Trophoblast cell (in vitro differentiated cells and primary cell): ENCODE data around the gene CAMK2N2.
A peak's percentile ranks its signal among the peaks of the same experiment; 100 is the strongest.

Experiments used
- DNase-seq, 2 donors: peaks; one replicate each; pipeline ENCODE4 v3.0.0-alpha.2; 2016
- H2AFZ ChIP-seq: 2 replicates; pipeline ENCODE4 v1.6.1; 2013; ENCODE audit warnings: low read length, moderate library complexity, mild to moderate bottlenecking; ENCODE audit not compliant: insufficient read depth, poor library complexity
- H2AK5ac ChIP-seq: 2 replicates; pipeline ENCODE4 v1.6.1; 2013; ENCODE audit warnings: mild to moderate bottlenecking, low read length
- H2BK120ac ChIP-seq: 2 replicates; pipeline ENCODE4 v1.6.1; 2013; ENCODE audit warnings: low read length, mild to moderate bottlenecking, moderate library complexity; ENCODE audit not compliant: insufficient read depth, poor library complexity
- H2BK12ac ChIP-seq: 2 replicates; pipeline ENCODE4 v1.6.1; 2013; ENCODE audit warnings: mild to moderate bottlenecking, low read length, moderate library complexity
- H2BK5ac ChIP-seq: 2 replicates; pipeline ENCODE4 v1.6.1; 2013; ENCODE audit warnings: low read length, low read depth, moderate library complexity, mild to moderate bottlenecking; ENCODE audit not compliant: poor library complexity
- H3K14ac ChIP-seq: 2 replicates; pipeline ENCODE4 v1.6.1; 2013; ENCODE audit warnings: mild to moderate bottlenecking, low read length
- H3K18ac ChIP-seq: 2 replicates; pipeline ENCODE4 v1.6.1; 2013; ENCODE audit warnings: mild to moderate bottlenecking, low read length
- H3K23ac ChIP-seq: 2 replicates; pipeline ENCODE4 v1.6.1; 2013; ENCODE audit warnings: low read length
- H3K27ac ChIP-seq: 2 replicates; pipeline ENCODE4 v1.5.1; 2013; ENCODE audit warnings: low read depth, mild to moderate bottlenecking, inconsistent platforms, low read length, moderate library complexity
- H3K27me3 ChIP-seq: 2 replicates; pipeline ENCODE4 v1.6.1; 2013; ENCODE audit warnings: inconsistent platforms, mild to moderate bottlenecking, low read length, moderate library complexity; ENCODE audit not compliant: insufficient read depth
- H3K36me3 ChIP-seq, 2 experiments: 1 replicate in 1 of 2; 2 replicates in 1 of 2; pipeline ENCODE4 v1.6.1; 2013; ENCODE audit warnings: low read length in 2 of 2, mild to moderate bottlenecking in 2 of 2, moderate library complexity in 1 of 2; ENCODE audit not compliant: insufficient read depth in 2 of 2, control insufficient read depth in 1 of 2
- H3K4ac ChIP-seq: 2 replicates; pipeline ENCODE4 v1.6.1; 2013; ENCODE audit warnings: low read depth, mild to moderate bottlenecking, low read length, moderate library complexity
- H3K4me1 ChIP-seq, 2 experiments: 1 replicate in 1 of 2; 2 replicates in 1 of 2; pipeline ENCODE4 v1.6.1; 2013; ENCODE audit warnings: low read length in 2 of 2, mild to moderate bottlenecking in 2 of 2, moderate library complexity in 1 of 2; ENCODE audit not compliant: insufficient read depth in 2 of 2, control insufficient read depth in 1 of 2
- H3K4me2 ChIP-seq: 2 replicates; pipeline ENCODE4 v1.6.1; 2013; ENCODE audit warnings: inconsistent platforms, mild to moderate bottlenecking, low read length, moderate library complexity
- H3K4me3 ChIP-seq: 2 replicates; pipeline ENCODE4 v1.5.1; 2013; ENCODE audit warnings: mild to moderate bottlenecking, low read depth, low read length, inconsistent platforms
- H3K79me1 ChIP-seq: one replicate; pipeline ENCODE4 v1.6.1; 2013; ENCODE audit warnings: low read length
- H3K79me2 ChIP-seq: 2 replicates; pipeline ENCODE4 v1.6.1; 2013; ENCODE audit warnings: low read length, mild to moderate bottlenecking; ENCODE audit not compliant: control insufficient read depth, insufficient read depth, poor library complexity
- H3K9ac ChIP-seq: 2 replicates; pipeline ENCODE4 v1.6.1; 2013; ENCODE audit warnings: mild to moderate bottlenecking, low read length
- H3K9me3 ChIP-seq: 2 replicates; pipeline ENCODE4 v1.6.1; 2013; ENCODE audit warnings: low read depth, mild to moderate bottlenecking, control low read depth, inconsistent platforms, low read length; ENCODE audit not compliant: insufficient read depth
- H4K12ac ChIP-seq: 2 replicates; pipeline ENCODE4 v1.6.1; 2013; ENCODE audit warnings: low read depth, mild to moderate bottlenecking, low read length, moderate library complexity
- H4K8ac ChIP-seq: 2 replicates; pipeline ENCODE4 v1.6.1; 2013; ENCODE audit warnings: low read depth, mild to moderate bottlenecking, low read length, moderate library complexity
- H4K91ac ChIP-seq: one replicate; pipeline ENCODE4 v1.6.1; 2013; ENCODE audit warnings: low read depth, mild to moderate bottlenecking, low read length, moderate library complexity
- WGBS: extraction: QIAGEN DNeasy Blood & Tissue Kit; methylation state at CpG from one replicate; pipeline ENCODE4 v1.1.7; 2013; ENCODE audit warnings: missing lambda C conversion rate; ENCODE audit not compliant: insufficient read length, insufficient coverage; ENCODE audit errors: extremely low coverage; 5-methylcytosine and 5-hydroxymethylcytosine counted together

CAMK2N2 gene

DNA sequence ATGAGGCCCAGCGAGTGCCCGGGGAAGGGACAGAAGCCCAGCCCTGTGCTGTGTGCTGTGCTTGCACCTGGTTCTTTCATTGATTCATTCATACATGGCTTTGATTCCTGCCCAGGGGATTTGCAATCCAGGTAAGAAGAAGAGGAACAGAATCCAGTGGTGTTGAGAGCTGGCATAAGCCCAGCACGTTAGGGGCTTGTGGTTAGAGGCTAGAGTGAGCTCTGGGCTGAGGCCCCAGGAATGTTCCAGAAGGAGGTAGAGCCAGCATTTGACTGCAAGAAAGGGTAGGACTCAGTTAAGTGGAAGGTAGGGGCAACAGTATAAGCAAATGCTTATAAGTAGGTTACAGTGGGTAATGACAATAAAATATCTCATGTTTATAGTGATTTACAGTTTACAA is 29.7 kb downstream of the CAMK2N2 start:
- Histone ChIP-seq H3K4me3 (no peak overlapping the region), H4K12ac (no peak overlapping the region), H3K9ac (no peak overlapping the region), H4K8ac (no peak overlapping the region), H3K14ac (no peak overlapping the region), H4K91ac (no peak overlapping the region), H3K4ac (no peak overlapping the region), H3K79me1 (no peaks in the 10 kb centered on the region), H2AK5ac (no peak overlapping the region), H3K27me3 (peaks cover 51% of the 10 kb centered on the region), H3K27ac (no peak overlapping the region), H3K79me2 (no peaks in the 10 kb centered on the region), H3K4me2 (no peak overlapping the region), H2BK5ac (no peak overlapping the region), H3K4me1 (peaks cover 6% of the 10 kb centered on the region in 2 experiments), H3K23ac (no peak overlapping the region), H2AFZ (no peak overlapping the region), H3K36me3 (no peaks in the 10 kb centered on the region), H3K9me3 (peaks cover 2% of the 10 kb centered on the region), H2BK12ac (no peak overlapping the region), H2BK120ac (no peak overlapping the region), H3K18ac (no peak overlapping the region)
- no peak for DNase-seq
- WGBS = no CpG with 5 or more reads among the region's 3 CpGs

DNA sequence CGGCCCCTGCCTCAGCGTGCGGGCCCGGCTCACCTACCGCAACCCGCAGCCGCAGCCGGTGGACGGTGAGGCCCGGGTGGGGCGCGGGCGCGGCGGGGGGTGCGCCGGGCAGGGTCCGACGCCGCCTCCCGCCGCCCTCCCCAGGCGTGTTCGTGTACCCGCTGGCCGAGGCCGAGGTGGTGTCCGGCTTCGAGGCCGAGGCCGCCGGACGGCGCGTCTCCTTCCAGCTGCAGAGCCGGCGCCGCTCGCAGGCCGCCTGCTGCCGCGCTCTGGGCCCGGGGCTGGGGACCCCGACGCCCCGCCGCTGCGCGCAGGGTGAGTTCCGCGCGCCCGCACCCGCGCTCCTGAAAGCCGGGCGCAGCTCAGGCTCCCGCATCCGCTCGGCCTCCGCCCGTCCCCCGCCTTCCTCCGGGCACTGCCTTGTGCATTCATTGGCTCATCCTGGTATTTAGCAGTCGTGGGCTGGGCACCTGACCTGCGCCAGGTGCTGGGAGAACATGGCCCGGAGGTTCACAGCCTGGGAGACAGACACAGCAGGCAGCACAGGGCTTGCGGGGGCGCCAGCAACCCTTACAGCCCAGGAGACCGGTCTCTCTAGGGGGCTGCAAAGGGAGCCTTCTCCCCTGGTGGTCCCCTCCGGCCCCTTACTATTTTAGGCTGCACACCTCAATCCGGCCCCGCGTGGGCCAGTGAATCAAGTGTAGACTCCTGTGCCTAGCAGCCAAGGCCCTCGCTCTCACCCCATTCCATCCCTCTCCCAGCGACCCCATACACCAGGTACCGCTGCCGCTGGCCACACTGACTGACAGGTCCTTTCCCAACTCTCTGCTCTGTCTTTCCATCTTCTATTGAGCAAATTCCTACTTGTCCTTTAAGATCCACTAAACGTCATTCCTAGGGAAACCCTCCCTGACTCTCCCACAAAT is 30.5 kb downstream of the CAMK2N2 start:
- H3K9ac ChIP-seq = no peak overlapping the region
- peaks cover 2% of the 10 kb centered on the region for H3K9me3 ChIP-seq
- H4K8ac ChIP-seq = no peak overlapping the region
- no peak overlapping the region for H3K14ac ChIP-seq
- H3K79me1 ChIP-seq = no peaks in the 10 kb centered on the region
- no CpG with 5 or more reads among the region's 79 CpGs for WGBS
- H3K27ac ChIP-seq = no peak overlapping the region
- peak overlapping the region; percentile 37 for H3K4me2 ChIP-seq
- H3K4me1 ChIP-seq = peaks cover 6% of the 10 kb centered on the region in 2 experiments
- no peak overlapping the region for H3K23ac ChIP-seq
- no peak overlapping the region for H3K4me3 ChIP-seq
- no peak overlapping the region for H4K91ac ChIP-seq
- H2AK5ac ChIP-seq = no peak overlapping the region
- no peak overlapping the region for H4K12ac ChIP-seq
- DNase-seq = peak; percentile 37 to 77
- H2BK12ac ChIP-seq = no peak overlapping the region
- no peak overlapping the region for H3K4ac ChIP-seq
- peaks cover 51% of the 10 kb centered on the region for H3K27me3 ChIP-seq
- no peaks in the 10 kb centered on the region for H3K79me2 ChIP-seq
- no peaks in the 10 kb centered on the region for H3K36me3 ChIP-seq
- no peak overlapping the region for H3K18ac ChIP-seq
- H2BK5ac ChIP-seq = no peak overlapping the region
- peak overlapping the region; percentile 40 for H2AFZ ChIP-seq
- no peak overlapping the region for H2BK120ac ChIP-seq

DNA sequence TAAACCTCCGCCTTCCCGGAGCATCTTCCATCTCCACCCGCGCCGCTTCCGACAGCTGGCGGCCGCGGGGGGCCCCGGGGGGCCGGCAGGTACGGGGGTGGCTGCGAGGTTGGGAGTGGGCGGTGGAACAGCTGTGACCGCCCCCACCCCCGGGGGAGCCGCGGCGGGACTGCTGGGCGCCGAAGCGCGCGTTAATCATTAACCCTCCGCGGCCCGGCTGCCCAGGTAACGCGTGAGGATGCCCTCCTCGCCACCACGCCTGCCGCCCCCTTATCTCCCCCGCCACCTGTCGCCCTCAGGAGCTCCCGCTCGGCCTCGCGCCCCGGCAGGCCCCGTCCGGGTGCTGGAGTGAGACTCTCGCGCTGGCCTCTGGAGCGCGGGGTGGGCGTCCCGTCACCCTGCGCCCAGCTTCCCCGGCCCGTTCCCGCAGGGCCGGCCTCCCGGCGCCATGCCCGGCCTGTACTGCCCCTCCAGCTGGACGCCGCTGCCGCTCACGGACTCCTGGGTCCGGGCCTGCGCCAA is 31.2 kb downstream of the CAMK2N2 start:
- Histone ChIP-seq H3K4me3 (peak overlapping the region; percentile 25), H3K4me1 (peaks cover 6% of the 10 kb centered on the region in 2 experiments), H3K36me3 (no peaks in the 10 kb centered on the region), H2AK5ac (no peak overlapping the region), H3K4ac (no peak overlapping the region), H2BK5ac (no peak overlapping the region), H2AFZ (no peak overlapping the region), H2BK120ac (no peak overlapping the region), H4K12ac (no peak overlapping the region), H3K9me3 (peaks cover 2% of the 10 kb centered on the region), H4K8ac (no peak overlapping the region), H3K27me3 (peaks cover 51% of the 10 kb centered on the region), H2BK12ac (no peak overlapping the region), H3K27ac (no peak overlapping the region), H4K91ac (no peak overlapping the region), H3K4me2 (peak overlapping the region; percentile 37), H3K23ac (no peak overlapping the region), H3K9ac (no peak overlapping the region), H3K79me2 (no peaks in the 10 kb centered on the region), H3K14ac (no peak overlapping the region), H3K18ac (no peak overlapping the region), H3K79me1 (no peaks in the 10 kb centered on the region)
- no peak for DNase-seq
- no CpG with 5 or more reads among the region's 61 CpGs for whole genome bisulfite sequencing

DNA sequence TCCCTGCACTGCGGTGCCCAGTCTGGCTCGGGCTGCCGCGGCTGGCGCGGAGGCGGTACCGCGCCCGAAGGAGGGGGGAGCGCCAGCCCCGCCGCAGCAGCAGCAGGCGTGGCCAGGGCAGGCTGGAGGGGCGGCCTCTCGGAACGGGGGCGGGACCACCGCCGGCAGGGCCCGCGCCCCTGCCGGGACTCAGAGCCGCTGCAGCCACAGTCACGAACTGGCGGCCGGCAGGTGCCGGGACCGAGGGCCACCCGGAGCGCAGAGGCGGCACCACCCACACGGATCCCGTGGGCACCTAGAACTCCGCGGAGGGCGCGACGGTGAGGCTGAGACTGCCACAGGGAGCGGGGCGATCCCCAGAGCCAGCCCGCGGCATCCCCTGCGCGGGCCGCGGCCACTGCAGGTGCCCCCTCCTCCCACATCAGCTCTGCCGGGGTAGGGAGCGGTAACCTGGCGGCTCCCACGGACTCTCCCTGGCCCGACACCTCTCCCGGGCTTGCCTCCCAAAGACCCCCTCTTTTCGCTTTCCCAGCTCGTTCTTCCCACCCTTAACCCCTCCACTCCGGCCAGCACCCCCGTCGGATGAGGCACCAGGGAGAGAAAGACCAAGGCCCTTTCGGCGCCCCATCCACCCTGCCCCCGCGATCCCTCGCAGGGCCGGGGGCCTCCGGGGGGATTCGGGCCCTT is 31.8 kb downstream of the CAMK2N2 start, which contains the start of gene VWA5B2:
Gene VWA5B2, plus strand, starts transcription at position 192 of the 687 bp plus-strand sequence. CDS start 944 bp downstream, outside the sequence.
- Histone ChIP-seq H3K9ac (no peak within 1 kb of the TSS), H3K18ac (no peak within 1 kb of the TSS), H3K4me1 (peaks cover 6% of the 10 kb centered on the region in 2 experiments), H3K23ac (no peak within 1 kb of the TSS), H2AK5ac (no peak within 1 kb of the TSS), H4K12ac (no peak within 1 kb of the TSS), H2BK5ac (no peak within 1 kb of the TSS), H3K14ac (no peak within 1 kb of the TSS), H3K27ac (no peak within 1 kb of the TSS), H3K4ac (no peak within 1 kb of the TSS), H3K4me3 (peak within 1 kb of the TSS; percentile 58), H3K9me3 (peaks cover 2% of the 10 kb centered on the region), H4K8ac (no peak within 1 kb of the TSS), H4K91ac (no peak within 1 kb of the TSS), H3K4me2 (peak within 1 kb of the TSS; percentile 72), H2BK12ac (no peak within 1 kb of the TSS), H2AFZ (peak within 1 kb of the TSS; percentile 37), H2BK120ac (no peak within 1 kb of the TSS), H3K79me2 (no peaks in the 10 kb centered on the region), H3K79me1 (no peaks in the 10 kb centered on the region), H3K36me3 (no peaks in the 10 kb centered on the region), H3K27me3 (peaks cover 51% of the 10 kb centered on the region)
- no CpG with 5 or more reads among the region's 66 CpGs for WGBS
- peak; percentile 33 to 61 for DNase-seq
